IPS-18c (cell line): Measurements from ENCODE around the gene KCNE1.

Source experiments
- H3K4me3 ChIP-seq: 2 replicates; pipeline ENCODE4 v1.7.0; 2013; ENCODE audit warnings: low read depth, mild to moderate bottlenecking, low read length, moderate library complexity; ENCODE audit not compliant: insufficient read depth
- H3K9me3 ChIP-seq: one replicate; pipeline ENCODE4 v1.6.1; 2013; ENCODE audit warnings: mild to moderate bottlenecking, low read length, moderate library complexity; ENCODE audit not compliant: control insufficient read depth, insufficient read depth

Gene KCNE1

DNA sequence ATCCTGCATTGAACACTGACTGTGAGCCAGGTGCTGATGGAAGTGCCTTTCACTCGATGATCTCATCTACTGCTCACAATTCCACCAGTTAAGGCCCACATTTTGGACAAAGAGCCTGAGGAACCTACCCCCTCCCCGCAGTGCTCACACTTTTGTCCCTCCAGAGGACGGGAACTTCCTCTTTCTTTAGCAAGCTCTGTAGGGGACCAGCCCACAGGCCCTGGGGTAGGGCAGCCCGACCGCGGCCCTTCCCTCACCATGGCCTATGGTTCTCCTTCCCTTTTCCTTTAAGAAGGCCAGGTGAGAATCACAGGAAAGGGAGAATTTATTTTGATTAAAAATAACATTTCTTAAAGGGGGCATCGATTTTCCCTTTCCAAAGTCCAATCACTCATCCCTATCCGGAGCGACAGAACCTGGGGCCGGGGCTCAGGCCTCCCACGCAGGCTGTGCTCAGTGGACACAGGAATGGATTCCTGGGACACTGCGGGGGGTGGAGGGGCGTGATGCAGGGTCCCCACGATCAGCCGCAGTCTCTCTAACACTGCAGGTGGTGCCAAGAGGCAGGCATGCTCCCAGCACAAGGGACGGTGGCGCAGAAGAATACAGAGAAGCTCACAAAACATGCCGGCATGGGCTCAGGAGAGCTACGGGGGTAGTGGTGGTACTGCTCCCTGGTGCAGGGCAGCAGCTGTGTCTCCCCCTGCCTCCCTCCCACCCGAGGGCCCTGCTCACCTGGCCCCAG, 8.9 kb upstream of the KCNE1 start:
- Histone ChIP-seq H3K4me3 (no peak overlapping the region), H3K9me3 (no peaks in the 10 kb centered on the region)

DNA sequence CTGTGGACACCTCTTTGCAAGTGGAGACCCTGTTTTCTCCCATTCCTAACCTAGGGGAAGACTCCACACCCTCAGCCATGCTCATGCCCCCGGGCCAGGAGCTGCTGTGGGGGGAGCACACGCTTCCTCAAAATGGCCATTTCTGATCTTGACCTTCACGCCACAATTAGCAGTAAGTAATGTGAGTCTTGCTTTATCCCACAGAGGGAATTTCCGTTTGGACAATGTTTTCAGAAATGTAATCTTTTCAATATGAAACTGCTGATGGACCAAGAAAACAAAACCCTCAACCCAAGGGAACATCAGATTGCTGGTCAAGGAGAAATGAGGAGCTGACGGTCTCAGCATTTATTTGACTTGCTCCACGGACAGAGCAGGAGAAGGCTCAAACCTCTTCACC, 8.3 kb upstream of the KCNE1 start:
- no peaks in the 10 kb centered on the region for H3K9me3 ChIP-seq
- H3K4me3 ChIP-seq = no peak overlapping the region

GRCh38 chr21:34519694-34520093, 7.7 kb upstream of the KCNE1 start:
- Histone ChIP-seq H3K4me3 (no peak overlapping the region), H3K9me3 (no peaks in the 10 kb centered on the region)

- Histone ChIP-seq H3K4me3 (no peak overlapping the region), H3K9me3 (no peaks in the 10 kb centered on the region)
Measured at GRCh38 chr21:34519016-34519415, 7.0 kb upstream of the KCNE1 start.

GRCh38 chr21:34518301-34518700, 6.3 kb upstream of the KCNE1 start:
- no peaks in the 10 kb centered on the region for H3K9me3 ChIP-seq
- no peak overlapping the region for H3K4me3 ChIP-seq

DNA sequence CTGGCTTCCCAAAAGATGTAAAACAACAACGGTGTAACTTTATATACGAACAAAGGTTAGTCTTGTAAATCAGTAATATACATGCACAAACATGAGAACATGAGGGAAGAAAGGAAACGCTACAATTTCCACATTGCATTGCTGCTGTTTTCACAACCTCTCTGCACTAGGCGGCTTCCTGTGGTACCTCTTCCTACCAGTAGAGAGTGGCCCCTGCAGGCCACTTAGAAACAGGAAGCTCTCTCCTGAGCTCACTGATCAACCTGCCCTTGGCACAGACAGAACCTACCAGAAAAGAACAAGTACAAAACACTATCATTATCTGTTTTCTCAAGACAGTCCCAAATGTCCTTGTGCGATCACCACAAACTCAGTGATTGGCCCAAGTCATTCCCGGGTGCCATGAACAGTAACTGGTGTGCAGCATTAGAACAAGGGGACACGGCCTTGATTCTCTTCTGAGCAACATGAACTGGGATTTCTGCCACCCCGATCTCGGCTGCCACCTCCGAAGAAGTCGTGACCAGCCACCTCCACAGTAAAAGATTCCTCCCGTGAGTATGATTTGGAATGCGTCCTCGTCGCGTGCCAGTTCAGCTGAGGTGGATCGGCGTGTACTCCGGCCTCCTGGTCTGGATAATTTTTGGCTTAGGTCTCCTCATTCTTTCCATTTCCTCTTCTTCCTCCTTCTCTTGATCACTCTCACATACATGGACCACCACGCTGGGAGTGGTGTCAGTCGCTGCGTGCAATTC, 5.7 kb upstream of the KCNE1 start:
- H3K4me3 ChIP-seq = no peak overlapping the region
- H3K9me3 ChIP-seq = no peaks in the 10 kb centered on the region

DNA sequence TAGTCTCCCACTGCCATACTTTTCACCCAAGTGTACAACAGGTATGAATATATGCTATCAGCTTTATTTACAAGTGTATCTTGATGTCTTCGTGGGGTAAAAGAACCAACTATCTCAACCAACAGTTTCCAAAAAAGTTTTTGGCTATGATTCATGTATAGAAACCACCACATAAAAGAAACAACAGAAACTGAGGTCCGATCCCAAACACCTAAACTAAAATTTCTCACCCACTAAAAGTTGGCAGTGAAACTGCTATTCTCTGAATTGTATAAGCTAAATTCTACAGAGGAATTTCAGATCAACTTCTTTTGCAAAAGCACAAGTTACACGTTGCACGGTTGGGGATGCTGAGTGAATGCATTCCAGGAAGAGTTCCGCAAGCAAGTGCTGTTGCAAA, 5.0 kb upstream of the KCNE1 start:
- H3K9me3 ChIP-seq = no peaks in the 10 kb centered on the region
- no peak overlapping the region for H3K4me3 ChIP-seq

- H3K9me3 ChIP-seq = no peaks in the 10 kb centered on the region
Measured at GRCh38 chr21:34514576-34515115, 2.6 kb upstream of the KCNE1 start.

DNA sequence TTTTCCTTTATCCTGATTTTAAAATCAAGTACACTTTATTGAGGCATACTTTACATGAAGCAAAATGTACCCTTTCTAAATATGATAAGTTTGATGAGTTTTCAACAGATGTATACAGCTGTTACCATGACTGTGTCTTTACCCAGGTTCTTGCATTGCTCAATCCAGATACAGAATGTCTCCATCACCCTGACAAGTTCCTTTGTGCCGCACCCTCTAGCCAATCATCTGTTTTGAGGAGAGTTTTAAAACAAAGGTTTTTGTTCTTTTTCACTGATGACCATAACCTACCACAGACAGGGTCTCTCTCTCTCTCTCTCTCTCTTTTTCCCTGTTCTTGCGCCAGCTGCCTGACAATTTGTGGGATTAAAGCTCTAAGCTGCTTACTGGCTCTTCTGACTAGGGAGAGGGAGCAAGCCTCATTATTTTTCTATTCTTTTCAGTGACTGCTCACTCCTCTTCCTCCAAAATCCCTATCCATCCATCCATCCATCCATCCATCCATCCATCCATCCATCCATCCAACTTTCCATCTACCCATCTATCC, 1.2 kb upstream of the KCNE1 start:
- Histone ChIP-seq H3K4me3 (no peak overlapping the region), H3K9me3 (no peaks in the 10 kb centered on the region)

More at GRCh38 chr21:34514576-34515115, 2.6 kb upstream of the KCNE1 start:
- no peak overlapping the region for H3K4me3 ChIP-seq

- Histone ChIP-seq H3K9me3 (no peaks in the 10 kb centered on the region), H3K4me3 (no peak overlapping the region)
Measured at GRCh38 chr21:34511181-34511580, 829 bp downstream of the KCNE1 start.

DNA sequence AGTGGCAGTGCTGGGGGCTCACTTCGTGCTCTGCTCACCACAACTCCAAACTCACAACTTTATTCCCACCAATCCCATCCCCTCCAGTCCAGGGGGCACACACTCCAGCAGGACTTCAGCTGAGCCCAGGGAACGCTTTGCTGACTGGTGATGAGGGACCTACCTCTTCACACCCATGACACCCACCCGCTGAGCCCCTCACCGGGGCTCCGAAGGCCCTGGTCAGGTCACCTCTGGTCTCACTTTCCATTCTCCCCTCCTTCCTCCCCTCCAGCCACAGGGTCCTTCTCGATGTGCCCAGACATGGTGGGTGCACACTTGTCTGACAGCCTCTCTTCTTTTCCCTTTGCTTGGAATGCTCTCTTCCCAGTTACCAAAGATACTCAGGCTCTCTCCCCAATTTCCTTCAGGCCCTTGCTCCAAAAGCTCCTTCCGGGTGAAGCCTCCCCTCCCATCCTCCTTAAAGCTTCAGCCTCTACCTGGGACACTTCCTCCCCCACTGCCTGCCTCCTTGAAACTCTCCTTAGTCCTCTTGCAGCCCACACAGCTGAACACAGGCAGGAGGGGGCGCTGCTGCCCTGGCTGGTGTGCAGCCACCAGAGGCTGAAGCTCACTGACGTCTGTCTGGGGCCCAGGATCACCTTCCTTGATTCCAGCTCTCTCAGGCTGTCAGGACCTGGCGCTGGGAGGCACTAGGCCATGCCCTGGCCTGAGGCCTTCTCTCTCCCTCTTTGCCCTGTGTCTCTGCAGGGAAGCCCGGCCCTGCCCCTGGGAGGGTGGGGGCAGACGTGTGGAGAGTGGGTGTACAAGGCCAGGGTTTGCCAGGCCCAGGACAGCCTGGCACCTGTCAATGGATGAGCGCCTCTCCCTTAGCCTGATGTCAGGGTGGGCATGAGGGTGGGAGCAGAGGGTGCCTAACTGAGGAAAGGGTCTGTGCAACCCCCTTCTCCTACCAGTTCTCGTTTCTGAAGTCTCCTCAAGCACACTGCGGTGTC, 1.6 kb downstream of the KCNE1 start:
- Histone ChIP-seq H3K9me3 (peaks cover under 1% of the 10 kb centered on the region), H3K4me3 (no peak overlapping the region)

DNA sequence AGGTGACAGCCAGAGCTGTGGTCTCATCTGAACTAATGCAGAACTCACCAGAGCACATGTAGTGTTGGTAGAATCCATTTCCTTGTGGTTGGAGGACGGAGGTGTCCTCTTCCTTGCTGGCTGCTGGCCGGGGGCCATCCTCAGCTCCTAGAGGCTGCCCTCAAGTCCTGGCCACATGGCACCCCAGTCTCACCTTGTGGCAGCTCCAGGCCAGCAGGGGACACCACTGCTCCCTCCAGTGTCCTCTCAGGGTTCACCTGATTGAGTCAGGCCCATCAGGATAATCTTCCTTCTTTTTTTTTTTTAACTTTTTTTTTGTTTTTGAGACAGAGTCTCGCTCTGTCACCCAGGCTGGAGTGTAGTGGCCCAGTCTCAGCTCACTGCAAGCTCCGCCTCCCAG, 2.9 kb downstream of the KCNE1 start:
- Histone ChIP-seq H3K4me3 (no peak overlapping the region), H3K9me3 (peaks cover 2% of the 10 kb centered on the region)

GRCh38 chr21:34504595-34504994, 7.4 kb downstream of the KCNE1 start:
- Histone ChIP-seq H3K9me3 (peaks cover 2% of the 10 kb centered on the region), H3K4me3 (no peak overlapping the region)

DNA sequence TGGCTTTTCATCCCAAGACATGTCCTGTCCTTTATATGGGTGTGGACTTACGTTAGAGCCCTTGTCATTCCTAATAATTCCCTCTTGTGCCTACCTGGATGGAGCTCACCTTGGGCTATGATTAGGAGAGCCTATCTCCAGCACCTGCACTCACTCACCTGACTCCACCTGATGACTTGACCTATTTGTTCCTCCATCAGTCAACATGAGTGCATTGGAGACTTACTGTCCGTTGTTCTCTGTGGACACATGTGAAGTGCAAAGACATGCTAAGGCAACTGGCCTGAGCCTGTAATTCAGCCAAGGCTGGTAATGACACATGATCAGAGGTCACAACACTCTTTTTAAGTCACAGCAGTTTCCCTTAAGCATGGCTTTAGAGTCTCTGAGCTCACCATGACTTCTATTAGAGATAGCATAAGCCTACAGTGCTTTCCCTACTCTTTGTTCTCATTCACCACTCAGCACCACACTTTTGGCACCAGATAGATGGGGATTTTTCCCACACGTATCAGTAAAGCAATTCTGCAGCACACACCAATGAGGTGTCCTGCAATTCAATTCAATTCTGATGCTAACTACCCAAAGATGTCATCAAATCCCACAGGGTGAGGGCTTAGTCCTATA, 9.4 kb downstream of the KCNE1 start:
- Histone ChIP-seq H3K9me3 (peaks cover 2% of the 10 kb centered on the region), H3K4me3 (no peak overlapping the region)

DNA sequence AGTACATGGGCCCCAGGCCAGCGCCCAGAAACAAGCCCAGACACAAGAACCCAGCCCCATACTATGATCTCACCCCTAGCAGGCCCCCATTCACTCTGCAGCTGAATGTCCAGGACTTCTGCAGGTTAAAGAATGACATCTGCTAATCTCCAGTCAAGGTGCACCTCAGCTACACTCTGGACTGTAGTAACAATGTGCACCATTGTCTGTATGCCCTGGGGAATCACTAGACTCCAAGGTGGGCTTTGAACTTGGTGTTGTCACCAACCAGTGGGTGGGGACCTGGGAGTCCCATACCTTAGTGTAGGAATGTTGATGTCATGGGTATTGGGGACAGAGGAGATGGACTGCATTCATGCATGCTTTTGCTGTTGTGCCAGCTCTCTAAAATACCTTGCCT, 10.3 kb downstream of the KCNE1 start:
- Histone ChIP-seq H3K4me3 (no peak overlapping the region), H3K9me3 (peaks cover 2% of the 10 kb centered on the region)

GRCh38 chr21:34500191-34500590, 11.8 kb downstream of the KCNE1 start:
- no peaks in the 10 kb centered on the region for H3K9me3 ChIP-seq
- no peak overlapping the region for H3K4me3 ChIP-seq

GRCh38 chr21:34499116-34499515, 12.9 kb downstream of the KCNE1 start:
- H3K9me3 ChIP-seq = no peaks in the 10 kb centered on the region
- H3K4me3 ChIP-seq = no peak overlapping the region
